Gastrocnemius medialis (tissue), 4 donors: ENCODE data around the gene RPL3. TPM values are rescaled to one million over a fixed set of nuclear protein-coding genes. Genes with fewer than 3 reads are reported as not detected.

ENCODE experiments used
- ATAC-seq, 2 donors: fragments of 150-250 bp; one replicate each; pipeline ENCODE4 v1.9.1; 2016
- DNase-seq, 2 donors: peaks; one replicate each; pipeline ENCODE4 v3.0.0-alpha.2; 2019
- H3K27ac ChIP-seq, 4 donors: fragments of 200-600 bp; sonication (generic); 1 replicate in 1 of 4; 2 replicates in 3 of 4; pipeline ENCODE4 v1.5.1; 2016 to 2018; ENCODE audit warnings: mild to moderate bottlenecking in 2 of 4, moderate library complexity in 1 of 4
- H3K27me3 ChIP-seq, 3 donors: fragments of 200-600 bp; sonication (generic) in 2 of 3; 1 replicate in 1 of 3; 2 replicates in 2 of 3; pipeline versions ENCODE4 v1.5.1 to v1.6.0; 2016 to 2019; ENCODE audit warnings: mild to moderate bottlenecking in 1 of 3, moderate library complexity in 1 of 3
- H3K36me3 ChIP-seq, 2 donors: fragments of 200-600 bp; sonication (generic) in 1 of 2; one replicate each; pipeline ENCODE4 v1.5.1; 2017 to 2018
- H3K4me1 ChIP-seq, 2 donors: fragments of 200-600 bp; sonication (generic) in 1 of 2; one replicate each; pipeline ENCODE4 v1.5.1; 2016 to 2017; ENCODE audit warnings: mild to moderate bottlenecking in 2 of 2
- H3K4me3 ChIP-seq, 4 donors: fragments of 200-600 bp; sonication (generic) in 3 of 4; 1 replicate in 1 of 4; 2 replicates in 3 of 4; pipeline ENCODE4 v1.5.1; 2016 to 2019; ENCODE audit warnings: mild to moderate bottlenecking in 2 of 4
- H3K9me3 ChIP-seq, 3 donors: fragments of 200-600 bp; sonication (generic) in 2 of 3; 1 replicate in 1 of 3; 2 replicates in 2 of 3; pipeline ENCODE4 v1.5.1; 2016 to 2019
- POLR2A ChIP-seq, 2 donors: fragments of 450-650 bp; IDR thresholded peaks; one replicate each; pipeline ENCODE4 v1.6.1; 2017; ENCODE audit warnings: antibody characterized with exemption in 2 of 2, mild to moderate bottlenecking in 2 of 2, moderate library complexity in 2 of 2
- in situ Hi-C, 4 donors: fragments of 200-750 bp; cut with MboI; loops; one replicate each; pipeline versions ENCODE4 v1.15.0 to v1.8.0; 2017; ENCODE audit warnings: low sequenced_read_pairs in 4 of 4
- intact Hi-C: fragments of 100-400 bp; cut with DNase I; formaldehyde crosslinking; loops from one replicate; pipeline ENCODE4 v1.15.1; 2023; ENCODE audit warnings: low total_unique reads
- total RNA-seq, 4 donors: library from RNA; depleted of rRNA; stranded (reverse); fragments of >200 nt; gene quantifications; one replicate each; pipeline versions ENCODE4 v1.1.0 to v1.2.3, GENCODE V29; 2016
- TF ChIP-seq, protein P1 (sequence below), 5 experiments: fragments of 450-650 bp in 3 of 5; fragments of 200-600 bp in 2 of 5; sonication (generic) in 2 of 5; IDR thresholded peaks in 4 of 5; conservative IDR thresholded peaks in 1 of 5; 1 replicate in 4 of 5; 2 replicates in 1 of 5; pipeline ENCODE4 v1.5.1; 2016 to 2019; ENCODE audit warnings: antibody characterized with exemption in 5 of 5, mild to moderate bottlenecking in 3 of 5, moderate library complexity in 3 of 5

Gene RPL3
- total RNA-seq, 4 donors from 2014 or later, result 261 to 680 (median 391) TPM

DNA sequence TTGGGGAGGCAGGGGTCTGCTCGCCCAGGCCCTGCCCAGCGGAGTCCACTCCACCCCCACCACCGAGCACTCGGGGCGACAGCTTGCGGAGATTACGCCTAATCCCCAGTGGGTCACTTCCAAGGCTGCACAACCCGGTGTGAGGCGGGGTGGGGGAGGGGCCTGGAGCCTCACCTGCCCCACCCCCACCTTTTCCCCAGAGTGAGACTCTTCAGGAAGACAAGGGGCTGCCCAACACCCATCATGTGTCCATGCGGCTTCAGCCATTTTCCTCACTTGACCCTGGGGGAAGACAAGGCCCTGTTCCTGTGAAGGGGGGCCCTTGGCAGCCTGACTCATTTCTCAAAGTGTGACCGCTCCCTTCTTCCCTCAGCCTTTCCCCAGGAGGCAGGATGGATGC, 42.8 kb upstream of the RPL3 start:
- Histone ChIP-seq H3K4me3 (no peak overlapping the region), H3K4me1 (peaks cover 10 to 17% of the 10 kb centered on the region in 2 donors), H3K27ac (no peak overlapping the region), H3K9me3 (no peaks in the 10 kb centered on the region), H3K36me3 (no peaks in the 10 kb centered on the region), H3K27me3 (no peaks in the 10 kb centered on the region)
- in situ Hi-C loops, result loop anchor here in 1 of 4 donors (25.0 kb wide), 1 partner anchor 650 kb away; no protein-coding TSS in a partner anchor
- TF ChIP-seq, protein P1, sequence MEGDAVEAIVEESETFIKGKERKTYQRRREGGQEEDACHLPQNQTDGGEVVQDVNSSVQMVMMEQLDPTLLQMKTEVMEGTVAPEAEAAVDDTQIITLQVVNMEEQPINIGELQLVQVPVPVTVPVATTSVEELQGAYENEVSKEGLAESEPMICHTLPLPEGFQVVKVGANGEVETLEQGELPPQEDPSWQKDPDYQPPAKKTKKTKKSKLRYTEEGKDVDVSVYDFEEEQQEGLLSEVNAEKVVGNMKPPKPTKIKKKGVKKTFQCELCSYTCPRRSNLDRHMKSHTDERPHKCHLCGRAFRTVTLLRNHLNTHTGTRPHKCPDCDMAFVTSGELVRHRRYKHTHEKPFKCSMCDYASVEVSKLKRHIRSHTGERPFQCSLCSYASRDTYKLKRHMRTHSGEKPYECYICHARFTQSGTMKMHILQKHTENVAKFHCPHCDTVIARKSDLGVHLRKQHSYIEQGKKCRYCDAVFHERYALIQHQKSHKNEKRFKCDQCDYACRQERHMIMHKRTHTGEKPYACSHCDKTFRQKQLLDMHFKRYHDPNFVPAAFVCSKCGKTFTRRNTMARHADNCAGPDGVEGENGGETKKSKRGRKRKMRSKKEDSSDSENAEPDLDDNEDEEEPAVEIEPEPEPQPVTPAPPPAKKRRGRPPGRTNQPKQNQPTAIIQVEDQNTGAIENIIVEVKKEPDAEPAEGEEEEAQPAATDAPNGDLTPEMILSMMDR (IDR thresholded peaks at IDR 0.05 in 4 of 5, conservative IDR thresholded peaks at IDR 0.05 in 1 of 5), result no peak
- no peak for TF ChIP-seq POLR2A (IDR thresholded peaks at IDR 0.05)
- DNase-seq, result no peak
- ATAC-seq, result no peak
- intact Hi-C loops, result no loop called here

DNA sequence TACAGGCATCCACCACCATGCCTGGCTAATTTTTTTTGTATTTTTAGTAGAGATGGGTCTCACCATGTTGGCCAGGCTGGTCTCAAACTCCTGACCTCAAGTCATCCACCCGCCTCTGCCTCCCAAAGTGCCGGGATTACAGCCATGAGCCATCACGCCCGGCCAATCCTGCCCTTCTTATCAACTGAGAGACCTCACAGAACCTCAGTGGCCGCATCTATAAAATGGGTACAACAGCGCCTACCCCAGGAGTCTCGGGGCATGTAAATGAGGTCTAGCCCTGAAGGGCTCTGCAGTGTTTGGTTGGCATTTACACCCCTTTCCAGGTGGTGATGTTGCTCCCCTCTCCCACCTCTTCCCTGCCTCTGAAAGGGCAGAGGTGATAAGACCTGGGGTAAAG, 42.1 kb upstream of the RPL3 start:
- Histone ChIP-seq H3K9me3 (no peaks in the 10 kb centered on the region), H3K4me3 (no peak overlapping the region), H3K36me3 (no peaks in the 10 kb centered on the region), H3K4me1 (peaks cover 10 to 17% of the 10 kb centered on the region in 2 donors), H3K27me3 (no peaks in the 10 kb centered on the region), H3K27ac (no peak overlapping the region)
- no peak for ATAC-seq
- DNase-seq, result no peak
- TF ChIP-seq POLR2A (IDR thresholded peaks at IDR 0.05), result no peak
- TF ChIP-seq, protein P1 (IDR thresholded peaks at IDR 0.05 in 4 of 5, conservative IDR thresholded peaks at IDR 0.05 in 1 of 5), result no peak
- in situ Hi-C loops (loop anchor here in 1 of 4 donors (25.0 kb wide), 1 partner anchor 651 kb away; no protein-coding TSS in a partner anchor), intact Hi-C loops (no loop called here)

DNA sequence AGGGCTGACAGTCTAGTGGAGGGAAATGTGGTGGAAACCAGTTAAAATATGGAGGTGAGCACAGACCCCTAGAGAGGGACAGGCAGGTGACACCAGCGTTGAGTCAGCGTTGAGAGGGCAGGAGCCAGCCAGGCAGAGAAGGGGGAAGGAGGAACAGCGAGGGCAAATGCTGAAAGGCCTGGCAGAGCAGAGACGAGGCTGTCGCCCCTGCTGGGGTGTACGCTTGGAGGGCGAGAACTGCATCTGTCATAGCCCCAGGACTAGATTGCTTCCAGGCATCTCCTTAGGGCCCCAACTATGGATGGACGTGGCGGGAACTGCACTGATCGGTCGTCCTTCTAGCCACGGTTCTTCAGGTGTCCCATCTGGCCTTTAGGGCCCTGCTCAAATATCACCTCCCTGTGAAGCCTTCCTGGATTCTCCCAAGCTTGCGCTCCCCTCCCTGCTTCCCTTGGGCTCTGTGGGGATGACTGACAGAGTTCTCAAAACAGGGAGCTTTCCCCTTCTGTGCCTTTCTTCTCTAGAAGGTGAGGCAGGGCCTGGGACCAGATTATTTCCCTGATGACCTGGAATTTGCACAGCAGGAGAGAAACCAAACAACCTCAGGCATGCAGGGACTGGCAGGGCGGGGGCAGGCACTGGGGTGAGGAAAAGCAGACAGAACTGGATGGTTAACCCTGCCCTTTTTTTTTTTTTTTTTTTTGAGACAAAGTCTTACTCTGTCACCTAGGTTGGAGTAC, 41.4 kb upstream of the RPL3 start:
- intact Hi-C loops (no loop called here), in situ Hi-C loops (loop anchor here in 1 of 4 donors (25.0 kb wide), 1 partner anchor 651 kb away; no protein-coding TSS in a partner anchor)
- DNase-seq (no peak), ATAC-seq (no peak)
- Histone ChIP-seq H3K9me3 (no peaks in the 10 kb centered on the region), H3K27ac (no peak overlapping the region), H3K36me3 (no peaks in the 10 kb centered on the region), H3K4me3 (no peak overlapping the region), H3K27me3 (no peaks in the 10 kb centered on the region), H3K4me1 (peaks cover 10 to 17% of the 10 kb centered on the region in 2 donors)
- no peak for TF ChIP-seq POLR2A (IDR thresholded peaks at IDR 0.05)
- TF ChIP-seq, protein P1 (IDR thresholded peaks at IDR 0.05 in 4 of 5, conservative IDR thresholded peaks at IDR 0.05 in 1 of 5), result no peak

DNA sequence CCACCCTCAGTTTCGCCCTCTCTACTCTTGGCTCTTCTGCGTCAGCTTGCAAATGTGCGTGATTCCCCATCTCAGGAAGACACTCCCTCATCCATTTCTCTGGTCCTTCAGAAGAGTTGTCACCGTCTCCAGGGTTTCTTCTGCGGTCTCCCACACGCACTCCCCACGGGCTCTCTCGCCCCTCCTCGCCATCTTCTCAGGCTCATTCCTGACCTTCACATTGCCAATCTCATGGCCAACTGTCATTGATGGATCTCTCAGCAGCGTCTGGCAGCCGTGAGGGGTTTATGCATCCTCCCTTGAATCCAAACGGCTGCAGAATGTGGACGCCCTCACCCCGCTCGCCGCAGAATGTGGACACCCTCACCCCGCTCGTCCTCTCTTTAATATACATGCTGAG, 40.8 kb upstream of the RPL3 start:
- Histone ChIP-seq H3K27me3 (no peaks in the 10 kb centered on the region), H3K4me3 (no peak overlapping the region), H3K36me3 (no peaks in the 10 kb centered on the region), H3K9me3 (no peaks in the 10 kb centered on the region), H3K27ac (no peak overlapping the region), H3K4me1 (peaks cover 8 to 16% of the 10 kb centered on the region in 2 donors)
- DNase-seq, result no peak
- intact Hi-C loops, result no loop called here
- no peak for ATAC-seq
- in situ Hi-C loops, result loop anchor here in 1 of 4 donors (25.0 kb wide), 1 partner anchor 652 kb away; no protein-coding TSS in a partner anchor
- TF ChIP-seq, protein P1 (IDR thresholded peaks at IDR 0.05 in 4 of 5, conservative IDR thresholded peaks at IDR 0.05 in 1 of 5), result no peak
- TF ChIP-seq POLR2A (IDR thresholded peaks at IDR 0.05), result no peak
